ENCODE data around the gene ATXN8OS.
"Not testable (repeated sequence)": the region's sequence is repeated elsewhere in the genome, so short reads cannot be mapped to it uniquely, and the experiment has no call there.

The ATXN8OS gene

GRCh38 chr13:70107498-70108281, at the start of gene ATXN8OS:
ATXN8OS (plus strand) TSS chr13:70107826.
- DNase-seq = no peak

GRCh38 chr13:70080012-70080411, 27.6 kb upstream of the ATXN8OS start:
- DNase-seq = no peak

- no peak for DNase-seq
Observed at GRCh38 chr13:70087247-70087646, 20.4 kb upstream of the ATXN8OS start.

- DNase-seq = no peak
Observed at GRCh38 chr13:70088926-70089325, 18.7 kb upstream of the ATXN8OS start.

- no peak for DNase-seq
Observed at GRCh38 chr13:70090036-70090723, 17.4 kb upstream of the ATXN8OS start.

- DNase-seq = no peak
Observed at GRCh38 chr13:70098669-70099068, 9.0 kb upstream of the ATXN8OS start.

- DNase-seq = no peak
Observed at GRCh38 chr13:70104481-70104880, 3.1 kb upstream of the ATXN8OS start.

GRCh38 chr13:70107125-70107497, 515 bp upstream of the ATXN8OS start:
- no peak for DNase-seq

GRCh38 chr13:70108356-70109105, 905 bp downstream of the ATXN8OS start, which contains the start of gene KLHL1:
KLHL1 (minus strand) TSS chr13:70108452; CDS start chr13:70107699, 753 bp downstream.
- DNase-seq = no peak

GRCh38 chr13:70117338-70117905, 9.8 kb downstream of the ATXN8OS start:
- DNase-seq = no peak

- DNase-seq = no peak
Observed at GRCh38 chr13:70125693-70126092, 18.1 kb downstream of the ATXN8OS start.

GRCh38 chr13:70128098-70128497, 20.5 kb downstream of the ATXN8OS start:
- DNase-seq = no peak

- DNase-seq = not testable (repeated sequence)
Observed at GRCh38 chr13:70142658-70143057, 35.0 kb downstream of the ATXN8OS start.

GRCh38 chr13:70162141-70162540, 54.5 kb downstream of the ATXN8OS start:
- DNase-seq = no peak

- DNase-seq = no peak
Observed at GRCh38 chr13:70170689-70171088, 63.1 kb downstream of the ATXN8OS start.

- DNase-seq = no peak
Observed at GRCh38 chr13:70171151-70171550, 63.5 kb downstream of the ATXN8OS start.

GRCh38 chr13:70172946-70173597, 65.4 kb downstream of the ATXN8OS start:
- no peak for DNase-seq

- DNase-seq = no peak
Observed at GRCh38 chr13:70173598-70173959, 66.0 kb downstream of the ATXN8OS start.

GRCh38 chr13:70178346-70178745, 70.7 kb downstream of the ATXN8OS start:
- DNase-seq = no peak
